HG02870 (cell line): ENCODE results near the gene EIF6.
"Not testable (repeated sequence)": the region's sequence is repeated elsewhere in the genome, so short reads cannot be mapped to it uniquely, and the experiment has no call there.

Experiments
- ATAC-seq: cut with Tn5 transposase; IDR thresholded peaks from one replicate; pipeline ENCODE4 v1.9.1; 2021; ENCODE audit warnings: mild to moderate bottlenecking, moderate library complexity; ENCODE audit not compliant: unreplicated experiment

EIF6 gene

DNA sequence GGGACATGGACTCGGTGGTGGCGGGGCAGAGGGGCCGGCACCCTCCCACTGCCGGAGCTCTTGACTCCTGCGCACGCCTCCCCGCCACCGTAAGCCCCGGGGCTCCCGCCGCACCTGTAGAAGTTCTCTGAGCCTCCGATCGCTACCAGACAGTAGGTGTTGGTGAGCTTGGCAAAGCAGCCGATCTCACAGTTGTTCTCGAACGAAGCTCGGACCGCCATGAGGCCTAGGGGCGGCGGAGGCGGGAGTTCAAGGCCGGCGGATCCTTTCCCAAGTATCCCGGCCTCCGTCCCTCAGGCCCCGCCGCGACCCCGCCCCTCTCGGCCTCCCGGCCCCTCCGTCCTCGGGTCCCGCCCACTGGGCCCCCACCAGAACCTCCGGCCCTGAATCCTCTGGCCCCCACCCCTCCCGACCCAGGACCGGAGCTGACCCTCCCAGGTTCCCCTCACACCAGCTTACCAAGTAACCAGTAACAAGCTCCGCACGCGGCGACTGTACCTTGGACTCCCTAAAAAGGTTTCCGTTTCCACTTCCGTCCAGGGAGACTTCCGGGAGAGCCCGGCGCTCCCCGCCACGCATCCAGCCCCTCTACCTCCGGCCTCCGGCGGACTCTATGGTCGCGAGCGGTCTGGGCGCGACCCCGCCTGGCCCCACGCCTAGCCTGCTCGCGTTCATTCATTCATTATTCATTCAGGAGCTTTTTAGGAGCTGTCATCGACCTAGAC, at the start of gene EIF6:
EIF6 (minus strand) TSS at position 506 of the 725 bp plus-strand sequence; CDS start at position 221, 285 bp downstream.
- ATAC-seq = peak; percentile 81

DNA sequence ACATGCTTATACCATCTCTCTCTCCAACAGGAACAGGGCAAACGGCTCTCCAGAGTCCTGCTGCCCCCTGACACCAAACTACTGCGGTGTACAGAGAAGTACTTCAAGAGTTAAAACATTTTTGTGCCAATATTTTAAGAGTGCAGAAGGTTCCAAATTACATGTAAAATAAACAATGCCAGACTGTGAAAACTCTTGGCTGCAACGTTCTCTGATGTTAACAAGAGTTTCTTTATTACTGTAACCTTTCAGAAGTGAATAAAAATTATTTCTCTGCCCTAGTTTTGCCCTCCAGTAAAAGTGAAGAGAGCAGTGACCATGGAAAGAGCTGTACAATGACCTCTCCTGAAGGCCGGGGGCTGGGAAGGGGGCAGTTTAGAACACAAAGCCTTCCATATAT, 49.0 kb upstream of the EIF6 start:
- ATAC-seq = no peak

DNA sequence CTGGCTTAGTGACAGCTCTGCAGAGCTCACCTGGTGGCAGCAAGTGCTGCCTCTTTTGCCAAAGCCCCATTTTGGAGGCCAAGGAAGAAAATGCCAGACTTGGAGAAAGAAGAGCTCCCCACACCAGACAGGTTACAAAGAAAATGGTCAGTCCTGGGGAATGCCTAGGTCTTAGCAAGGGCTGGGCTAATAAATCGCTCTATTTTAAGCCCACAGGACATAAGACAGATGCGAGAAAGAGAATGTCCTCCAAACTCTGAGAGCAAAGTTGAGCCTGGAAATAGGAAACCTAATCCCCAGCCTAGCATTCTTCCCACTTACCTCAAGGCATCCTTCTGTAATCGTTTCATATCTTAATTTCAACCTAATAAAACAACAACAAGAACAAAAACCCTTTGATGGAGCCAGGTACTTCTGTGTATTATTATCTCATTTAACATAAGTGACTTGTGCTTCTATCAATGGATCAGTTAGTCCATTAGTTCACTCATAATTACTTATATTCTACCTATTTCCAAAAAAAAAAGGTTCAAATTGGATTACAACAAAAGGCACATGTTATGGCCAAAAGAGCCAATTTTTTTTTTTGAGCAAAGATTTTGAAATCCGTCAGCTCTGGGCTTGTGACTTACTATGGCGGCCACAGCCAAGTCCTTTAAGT, 48.1 kb upstream of the EIF6 start:
- ATAC-seq = no peak

DNA sequence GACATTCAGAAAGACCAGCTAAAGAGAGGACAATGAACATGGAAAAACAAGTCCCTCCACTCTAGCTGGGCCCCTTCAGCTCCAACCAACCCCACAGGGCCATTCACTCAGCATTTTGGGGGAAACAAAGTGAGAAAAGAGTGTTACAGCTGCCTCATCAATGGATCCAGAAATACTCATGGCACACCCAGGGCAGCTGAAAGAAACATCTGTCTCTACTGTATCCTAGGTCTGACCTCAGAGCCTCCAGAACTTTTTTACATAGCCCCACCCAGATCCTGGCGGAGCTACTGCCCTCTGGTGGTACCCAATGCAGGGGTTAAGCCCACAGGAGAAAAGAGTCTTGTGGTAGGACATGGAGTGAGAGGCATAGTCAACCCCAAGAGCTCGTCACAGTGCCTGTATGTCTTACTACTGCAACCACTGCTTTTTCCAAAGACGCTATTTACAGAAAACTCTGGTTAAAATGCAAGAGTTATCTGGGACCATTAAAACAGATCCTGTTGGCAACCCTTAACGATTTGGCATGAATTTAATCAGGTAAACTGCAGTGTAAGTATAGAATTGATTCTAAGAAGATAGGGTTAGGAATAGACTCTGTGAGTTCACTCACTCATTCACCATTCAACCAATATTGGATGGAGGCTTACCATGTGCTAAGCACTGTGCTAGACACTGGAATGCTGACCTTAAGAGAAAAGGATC, 45.0 kb upstream of the EIF6 start:
- no peak for ATAC-seq

DNA sequence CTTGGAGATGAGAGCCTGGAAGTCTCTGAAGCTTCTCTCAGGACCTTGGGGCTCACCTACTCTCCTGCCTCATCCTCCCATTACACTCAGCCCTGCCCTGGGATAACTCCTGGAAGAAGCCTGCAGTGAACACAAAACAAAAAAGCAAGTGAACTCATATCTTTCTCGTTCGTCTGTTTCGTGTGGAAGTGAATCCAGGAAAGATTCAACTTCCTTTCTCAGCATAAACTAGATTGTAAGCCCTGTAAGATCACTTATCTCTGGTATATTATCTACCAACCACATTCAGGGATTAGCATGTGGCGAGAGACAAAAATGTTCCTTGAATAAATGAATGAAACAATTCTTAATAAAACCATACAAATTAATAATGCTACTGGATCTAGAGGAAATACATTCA, 44.1 kb upstream of the EIF6 start:
- ATAC-seq = no peak

DNA sequence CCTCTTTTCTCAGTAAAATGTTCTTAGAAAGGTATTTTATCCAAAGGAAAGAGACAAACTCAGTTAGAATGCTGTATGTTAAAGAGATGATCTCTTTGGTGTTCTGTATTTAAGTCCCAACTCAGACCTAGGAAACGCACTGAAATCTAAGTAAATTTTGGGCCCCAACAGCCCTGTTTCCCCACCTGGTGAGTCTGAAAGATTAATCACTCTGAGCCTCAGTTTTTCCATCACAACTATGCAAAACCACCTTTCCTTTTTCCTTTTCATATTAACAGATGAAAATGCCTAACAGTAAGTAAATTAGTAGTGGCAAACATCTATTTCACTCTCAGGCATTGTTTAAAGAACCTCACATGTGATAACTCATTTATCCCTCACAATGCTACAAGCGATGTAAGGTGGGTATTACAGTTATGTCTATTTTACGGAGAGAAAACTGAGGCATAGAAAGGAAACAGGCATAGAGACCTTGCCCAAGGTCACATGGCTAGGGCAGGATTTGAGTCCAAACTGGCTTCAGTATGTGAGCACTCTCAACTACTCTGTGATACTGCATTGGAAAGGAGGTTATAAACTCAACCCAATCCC, 43.6 kb upstream of the EIF6 start:
- no peak for ATAC-seq

DNA sequence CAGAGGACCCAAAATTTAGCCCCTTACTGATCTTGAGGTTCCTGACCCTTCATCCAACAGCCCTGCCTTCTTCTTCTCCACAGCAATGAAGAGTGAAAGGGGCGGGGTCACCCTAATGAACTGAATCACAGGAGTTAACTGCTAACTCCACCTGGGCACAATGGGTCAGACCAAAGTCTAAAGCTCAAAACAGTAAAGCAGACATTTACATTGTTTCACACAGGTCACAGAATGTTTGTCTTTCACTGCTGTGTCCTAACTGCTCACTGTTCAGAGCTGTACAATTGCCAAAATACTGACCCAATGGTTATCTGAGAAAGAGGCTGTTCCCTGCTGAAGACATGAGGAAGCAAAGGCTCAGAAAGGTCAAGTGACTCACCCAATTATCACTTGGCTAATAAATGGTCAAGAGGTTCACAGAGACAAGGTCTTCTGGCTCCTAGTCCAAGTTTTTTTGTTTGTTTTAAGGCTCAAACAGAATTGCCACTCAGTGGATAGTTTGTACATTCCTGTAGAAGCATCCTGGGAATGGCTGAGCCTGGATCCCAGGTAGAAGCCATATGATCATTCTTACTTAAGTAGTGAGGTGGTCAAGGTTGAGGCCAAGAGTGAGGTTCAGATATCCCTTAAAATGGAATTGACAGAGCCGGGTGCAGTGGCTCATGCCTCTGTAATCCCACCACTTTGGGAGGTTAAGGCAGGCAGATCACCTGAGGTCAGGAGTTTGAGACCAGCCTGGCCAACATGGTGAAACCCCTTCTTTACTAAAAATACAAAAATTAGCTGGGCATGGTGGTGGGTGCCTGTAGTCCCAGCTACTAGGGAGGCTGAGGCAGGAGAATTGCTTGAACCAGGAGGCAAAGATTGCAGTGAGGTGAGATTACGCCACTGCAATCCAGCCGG, 42.8 kb upstream of the EIF6 start:
- ATAC-seq = no peak

DNA sequence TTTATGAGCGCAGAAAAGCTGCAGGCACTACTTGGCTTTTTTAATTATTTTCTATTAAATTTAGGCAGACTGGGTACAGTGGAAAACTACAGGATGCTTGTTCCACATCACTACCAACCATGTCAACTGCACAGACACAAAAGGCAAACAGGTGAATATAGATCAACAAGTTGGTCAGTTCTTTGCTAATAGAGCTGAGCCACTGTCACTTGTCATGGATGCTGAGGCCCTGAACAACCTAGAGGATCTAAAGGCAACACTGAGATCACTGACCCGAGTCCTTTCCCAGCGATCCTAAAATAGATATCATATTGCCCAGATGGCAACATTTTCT, 42.1 kb upstream of the EIF6 start:
- ATAC-seq = no peak

DNA sequence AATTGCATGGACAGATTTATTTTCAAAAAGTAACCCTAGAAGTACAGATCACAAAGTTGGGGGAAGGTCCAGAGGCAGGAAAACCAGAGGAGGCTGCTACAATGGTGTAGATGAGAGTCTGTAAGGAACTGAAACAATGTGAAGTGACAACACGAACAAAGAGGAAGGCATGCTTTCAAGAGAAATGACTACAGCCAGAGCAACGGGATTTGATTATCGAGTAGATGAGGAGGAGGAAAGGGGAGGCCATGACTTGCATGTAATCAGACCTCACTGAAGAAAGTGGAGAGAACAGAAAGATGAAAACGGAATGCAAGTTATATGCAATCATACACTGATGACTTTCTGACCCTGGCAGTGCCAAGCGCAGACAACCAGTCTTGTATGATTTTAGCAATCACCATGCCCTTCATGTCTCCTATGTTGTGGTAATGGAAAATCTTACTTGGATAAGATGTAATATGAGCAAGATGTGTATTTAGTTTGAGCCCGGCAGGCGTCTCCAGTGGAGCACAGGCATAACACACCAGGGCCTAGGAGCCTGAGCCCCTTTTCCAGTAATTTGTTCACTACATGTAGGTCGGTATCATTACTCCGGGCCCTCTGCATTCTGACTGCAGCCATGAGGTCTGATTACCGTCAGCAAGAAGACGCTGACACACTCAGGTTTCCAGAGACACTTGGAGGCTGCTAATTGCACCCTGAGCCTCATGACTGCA, 41.6 kb upstream of the EIF6 start:
- ATAC-seq = no peak

DNA sequence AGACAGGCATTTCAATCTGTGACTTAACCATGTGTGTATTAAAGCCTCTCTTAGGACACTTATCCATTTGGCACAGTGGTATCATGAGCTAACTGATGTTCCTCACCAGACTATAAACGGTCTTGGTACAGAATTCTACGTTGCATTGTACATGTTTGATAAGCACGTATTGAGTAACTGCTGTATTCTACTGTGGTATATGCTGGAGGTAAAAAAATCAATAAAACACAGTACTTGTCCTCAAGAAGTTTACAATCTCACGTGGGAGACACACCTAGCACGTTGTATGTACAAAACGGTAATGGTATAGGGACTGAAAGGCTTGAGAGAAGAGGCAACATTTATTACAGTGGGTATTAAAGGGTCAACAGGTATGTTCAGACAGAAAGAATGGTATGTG, 40.8 kb upstream of the EIF6 start:
- ATAC-seq = no peak

DNA sequence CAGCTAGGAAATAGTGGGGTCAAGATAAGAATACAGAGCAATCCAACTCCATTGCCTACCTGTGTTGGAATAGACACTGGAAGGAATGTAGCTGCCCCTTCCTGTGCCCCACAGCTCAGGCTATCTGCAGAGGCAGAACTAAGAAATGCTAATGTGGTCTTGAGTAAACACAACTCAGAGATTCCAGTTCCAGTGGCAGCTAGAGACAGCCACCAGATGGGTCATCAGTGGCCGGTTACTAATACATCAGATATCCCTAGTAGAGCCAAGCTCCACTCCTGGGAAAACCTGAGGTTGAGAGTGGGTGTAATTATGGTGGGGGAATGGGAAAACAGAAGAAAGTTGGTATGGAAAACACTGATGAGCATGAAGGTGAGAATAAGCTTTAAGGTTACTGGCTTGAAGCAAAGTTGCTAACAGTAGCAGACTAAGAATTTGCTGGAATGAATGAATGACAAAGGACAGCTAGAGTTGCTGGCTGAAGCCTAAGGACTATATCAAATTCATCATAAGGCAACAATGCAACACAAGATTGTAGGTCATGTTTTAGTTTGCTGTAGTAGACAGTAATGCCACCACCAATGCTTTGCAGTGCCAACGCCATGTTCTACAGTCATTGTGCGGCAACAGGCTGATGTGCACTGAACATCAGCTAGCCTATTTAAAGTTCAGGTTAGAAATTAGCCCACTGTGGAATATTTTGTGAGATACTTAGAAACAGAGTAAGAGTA, 36.0 kb upstream of the EIF6 start:
- ATAC-seq = no peak

DNA sequence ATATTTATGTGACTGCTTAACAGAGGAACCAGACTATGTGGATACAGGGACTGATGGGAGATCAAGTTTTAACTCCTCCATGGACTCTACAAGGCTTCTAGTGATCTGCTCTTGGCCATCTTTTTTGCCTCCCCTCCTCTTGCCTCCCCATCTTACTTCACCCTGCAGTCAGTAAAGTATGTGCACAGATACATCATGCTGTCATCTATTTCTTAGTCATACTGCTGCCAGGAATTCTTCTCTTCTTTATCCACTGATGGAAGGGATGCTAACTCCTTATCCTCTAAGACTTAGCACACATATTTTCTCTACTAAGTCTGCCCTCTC, 35.3 kb upstream of the EIF6 start:
- ATAC-seq = no peak

DNA sequence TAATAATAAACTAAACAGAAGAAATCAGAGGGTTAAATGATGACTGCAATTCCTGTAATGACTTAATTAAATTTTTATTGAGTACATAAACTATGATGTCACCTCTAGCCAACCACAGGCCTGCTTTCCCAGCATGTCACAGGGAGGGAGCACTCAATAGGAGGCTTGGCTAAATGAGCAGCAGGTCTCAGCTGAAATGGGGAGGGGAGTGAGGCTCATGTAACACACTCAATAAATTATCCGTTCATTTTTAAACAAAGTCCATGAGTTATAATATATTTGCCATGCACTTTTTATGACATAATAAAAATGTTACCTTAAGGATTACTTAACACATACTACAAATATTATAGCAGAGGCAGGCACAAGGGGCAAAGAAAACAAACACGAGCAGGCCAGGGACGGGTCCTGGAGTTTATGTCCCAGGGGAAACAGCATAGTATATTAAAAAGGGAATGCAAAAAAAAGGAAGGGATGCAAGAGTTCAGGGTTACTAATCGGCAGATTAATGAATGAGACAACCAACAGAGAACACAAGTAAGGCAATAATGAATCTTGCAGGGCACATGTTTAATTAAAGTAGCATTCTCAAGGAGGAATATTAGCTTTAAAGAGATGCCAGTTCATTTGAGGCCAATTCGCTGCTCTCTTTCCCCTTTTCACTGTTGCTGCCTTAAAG, 34.8 kb upstream of the EIF6 start:
- ATAC-seq = no peak

DNA sequence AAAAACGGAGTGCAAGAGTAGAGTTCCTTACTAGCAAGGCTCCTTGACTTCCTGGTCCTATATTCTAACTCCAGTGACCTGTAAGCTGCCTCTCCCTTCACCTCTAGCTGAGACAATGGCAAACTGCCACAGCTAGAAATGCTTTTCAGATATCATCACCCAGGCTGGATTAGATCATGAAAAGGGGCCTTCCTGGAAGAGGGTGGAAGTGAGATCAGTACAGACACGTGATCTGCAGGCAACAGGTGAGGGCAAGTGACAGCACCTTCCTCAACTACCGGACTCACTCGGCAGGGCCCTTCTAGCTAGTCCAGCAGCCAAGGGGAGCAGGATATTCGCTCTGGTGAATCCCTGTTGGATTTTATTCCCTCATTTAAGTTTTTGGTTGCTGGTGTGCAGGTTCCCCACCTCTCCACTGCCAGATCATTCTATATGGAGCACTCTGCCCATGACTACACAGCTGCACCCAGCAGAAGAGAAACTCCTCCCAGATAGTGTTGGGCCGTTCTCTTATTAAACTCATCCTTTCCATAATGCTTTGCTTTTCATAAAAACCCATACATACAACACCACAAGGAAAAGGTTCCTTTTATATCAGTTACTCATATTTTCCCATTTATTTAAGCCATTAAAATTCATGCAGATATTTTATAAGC, 34.1 kb upstream of the EIF6 start:
- ATAC-seq = no peak

DNA sequence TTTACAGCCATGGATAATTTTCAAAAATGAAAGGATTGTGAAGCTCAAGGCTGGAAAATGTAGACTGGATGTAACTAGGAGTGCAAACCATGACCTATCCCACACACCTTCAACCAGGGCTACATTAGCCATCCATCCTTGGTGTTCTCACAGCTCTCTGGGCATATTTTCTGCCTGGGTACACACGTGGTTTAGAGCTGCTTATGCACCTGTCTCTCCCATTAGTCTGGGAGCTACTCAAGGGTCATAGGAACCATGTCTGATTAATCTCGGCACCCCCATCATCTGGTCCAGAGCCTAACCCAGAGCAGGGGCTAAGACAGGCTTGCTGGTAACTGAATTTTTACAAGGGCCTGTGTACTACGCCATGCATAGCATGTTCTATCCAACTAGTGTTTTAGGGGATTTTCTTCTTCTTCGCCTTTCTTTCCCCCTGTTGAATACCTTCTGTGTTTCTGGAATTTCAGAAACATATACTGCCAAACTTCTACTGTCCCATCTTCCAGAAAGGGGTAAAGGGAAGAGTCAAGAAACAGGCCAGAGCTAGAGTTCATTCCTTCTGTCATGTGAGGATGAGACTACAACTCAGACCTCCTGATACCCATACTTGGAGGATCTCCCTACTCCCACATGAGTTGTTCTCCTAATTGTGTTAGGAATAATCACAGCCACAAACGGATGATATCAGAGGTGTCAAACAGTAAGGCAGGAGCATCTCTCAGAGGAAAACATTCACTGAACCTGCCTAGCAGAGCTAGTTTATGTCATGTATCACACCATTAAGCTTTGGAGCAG, 33.0 kb upstream of the EIF6 start:
- ATAC-seq = no peak

DNA sequence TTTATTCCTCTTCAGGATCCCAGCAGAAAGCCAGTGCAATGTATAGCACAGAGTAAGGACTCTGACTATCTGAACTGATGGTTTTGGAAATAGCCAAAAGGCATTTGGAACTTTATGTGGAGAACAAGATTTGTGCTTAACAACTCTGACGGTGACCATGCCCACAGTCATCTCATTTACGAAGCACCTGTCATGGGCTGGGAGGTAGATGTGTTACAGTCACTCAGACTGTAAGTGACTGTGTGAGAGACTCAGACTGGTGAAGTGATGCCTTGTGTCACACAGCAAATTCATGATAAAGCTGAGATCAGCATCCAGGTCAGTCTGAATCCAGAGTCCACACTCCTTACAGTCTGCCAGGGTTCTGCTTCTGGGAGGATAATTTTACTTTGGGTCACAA, 31.5 kb upstream of the EIF6 start:
- ATAC-seq = no peak

DNA sequence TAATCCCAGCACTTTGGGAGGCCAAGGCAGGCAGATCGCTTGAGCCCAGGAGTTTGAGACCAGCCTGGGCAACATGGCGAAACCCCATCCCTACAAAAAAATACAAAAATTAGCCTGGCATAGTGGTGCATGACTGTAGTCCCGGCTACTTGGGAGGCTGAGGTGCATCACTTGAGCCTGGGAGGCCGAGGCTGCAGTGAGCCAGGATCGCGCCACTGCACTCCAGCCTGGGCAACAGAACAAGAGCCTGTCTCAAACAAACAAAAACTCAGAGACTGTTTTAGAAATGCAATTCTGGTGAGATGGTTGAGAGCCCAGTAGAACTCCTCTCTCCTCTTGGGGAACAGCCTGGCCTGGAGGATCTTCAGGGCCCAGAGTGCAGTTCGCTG, 31.1 kb upstream of the EIF6 start:
- ATAC-seq = not testable (repeated sequence)
